K562 (cell line): ENCODE measurements around the gene VDR. TPM values are rescaled to one million over a fixed set of nuclear protein-coding genes. Genes with fewer than 3 reads are reported as not detected.

Experiments
- ATAC-seq: fragments of 200-7000 bp; cut with Tn5 transposase; 3 replicates; pipeline ENCODE4 v1.9.1; 2020; ENCODE audit warnings: moderate library complexity
- BruUV-seq: library from RNA; stranded (reverse); fragments of 400-500 nt; replicated peaks from 2 replicates; lab custom pipeline; 2021; lab: Mats Ljungman, UMichigan
- CTCF ChIA-PET: fragments of 300-600 bp; formaldehyde crosslinking; extraction: SDS; loops from one replicate; lab custom pipeline; 2021; ENCODE audit warnings: low intra/inter-chr PET ratio; lab: Yijun Ruan, JAX
- POLR2A ChIA-PET: fragments of 300-600, 350-650 bp; sonication (Branson Sonifier 250); formaldehyde crosslinking; extraction: SDS; loops from one replicate; lab custom pipeline; 2021; ENCODE audit warnings: antibody characterized with exemption, inconsistent platforms; lab: Yijun Ruan, JAX
- DNase-seq, 4 experiments: peaks; one replicate each; pipeline versions ENCODE4 v3.0.0 to v3.0.0-alpha.2; 2011 to 2018; ENCODE audit warnings: low spot score in 3 of 4, mixed read lengths in 3 of 4; ENCODE audit errors: extremely low read depth in 1 of 4
- FAIRE-seq: peaks from 2 replicates; lab custom pipeline; 2011; peaks lifted over from hg19 to GRCh38; lab: Jason Lieb, UNC
- H2AFZ ChIP-seq: 2 replicates; pipeline ENCODE4 v1.6.0; 2011; ENCODE audit warnings: low read depth, low read length, control low read depth, inconsistent platforms
- H3K27ac ChIP-seq: fragments of 200-600 bp; 3 replicates; pipeline ENCODE4 v1.8.0; 2011; ENCODE audit warnings: low read depth, mild to moderate bottlenecking, control low read depth, inconsistent platforms, low read length, moderate library complexity, mixed read lengths; ENCODE audit errors: extremely low read depth
- H3K27me3 ChIP-seq, 2 experiments: fragments of 300-600 bp in 1 of 2; 2 replicates in 1 of 2; 3 replicates in 1 of 2; pipeline versions ENCODE4 v1.6.0 to v1.8.0; 2011; ENCODE audit warnings: inconsistent platforms in 2 of 2, low read length in 2 of 2, mild to moderate bottlenecking in 1 of 2, mixed read lengths in 1 of 2, moderate library complexity in 1 of 2; ENCODE audit not compliant: control insufficient read depth in 2 of 2, insufficient read depth in 2 of 2
- H3K36me3 ChIP-seq: fragments of 300-600 bp; 3 replicates; pipeline ENCODE4 v1.8.0; 2011; ENCODE audit warnings: mild to moderate bottlenecking, low read length, inconsistent platforms; ENCODE audit not compliant: control insufficient read depth, insufficient read depth
- H3K4me1 ChIP-seq, 2 experiments: fragments of 200-600 bp in 1 of 2; replicated peaks in 1 of 2; 2 replicates in 1 of 2; 3 replicates in 1 of 2; pipeline versions ENCODE4 v1.5.1 to v1.8.0; 2011; ENCODE audit warnings: inconsistent platforms in 2 of 2, low read length in 2 of 2, mild to moderate bottlenecking in 1 of 2, mixed read lengths in 1 of 2, moderate library complexity in 1 of 2; ENCODE audit not compliant: control insufficient read depth in 2 of 2, insufficient read depth in 2 of 2
- H3K4me2 ChIP-seq: 2 replicates; pipeline ENCODE4 v1.6.1; 2011; ENCODE audit warnings: low read length, control low read depth, inconsistent platforms, mixed read lengths; ENCODE audit not compliant: insufficient read depth
- H3K4me3 ChIP-seq: fragments of 200-600 bp; sonication (generic), shearing (Covaris generic); 2 replicates; pipeline ENCODE4 v1.5.1; 2016; ENCODE audit warnings: control low read depth, inconsistent platforms
- H3K79me2 ChIP-seq: fragments of 200-600 bp; 3 replicates; pipeline ENCODE4 v1.8.0; 2011; ENCODE audit warnings: low read length, inconsistent platforms; ENCODE audit not compliant: control insufficient read depth, insufficient read depth
- H3K9ac ChIP-seq, 2 experiments: 2 replicates each; pipeline versions ENCODE4 v1.6.0 to v1.6.1; 2011; ENCODE audit warnings: low read depth in 2 of 2, low read length in 2 of 2, control low read depth in 1 of 2, inconsistent platforms in 1 of 2, mild to moderate bottlenecking in 1 of 2, mixed read lengths in 1 of 2; ENCODE audit not compliant: insufficient read depth in 1 of 2
- H3K9me1 ChIP-seq: one replicate; pipeline ENCODE4 v1.6.0; 2011; ENCODE audit warnings: inconsistent platforms, mild to moderate bottlenecking, low read length, moderate library complexity; ENCODE audit not compliant: control insufficient read depth, insufficient read depth
- H3K9me3 ChIP-seq: replicated peaks from 2 replicates; pipeline ENCODE4 v1.5.1; 2011; ENCODE audit warnings: low read depth, low read length, inconsistent platforms; ENCODE audit not compliant: control insufficient read depth, insufficient read depth
- H4K20me1 ChIP-seq: replicated peaks from 2 replicates; pipeline ENCODE4 v1.6.1; 2011; ENCODE audit warnings: low read length, inconsistent platforms, mixed read lengths; ENCODE audit not compliant: control insufficient read depth, insufficient read depth
- FOXM1 ChIP-seq, 2 experiments: fragments of 450-650 bp in 1 of 2; sonication (generic) in 1 of 2; formaldehyde crosslinking in 1 of 2; IDR thresholded peaks; 2 replicates each; pipeline versions ENCODE4 v1.6.1 to v1.9.0; 2017 to 2022; ENCODE audit warnings: low read depth in 2 of 2, mild to moderate bottlenecking in 2 of 2, missing genetic modification reagents in 1 of 2, moderate library complexity in 1 of 2
- MEF2A ChIP-seq: IDR thresholded peaks from 2 replicates; pipeline ENCODE4 v1.6.1; 2011; ENCODE audit warnings: low read depth, mild to moderate bottlenecking, low read length, moderate library complexity; ENCODE audit not compliant: control insufficient read depth
- NFE2 ChIP-seq: IDR thresholded peaks from 2 replicates; pipeline ENCODE4 v1.6.1; 2014; ENCODE audit warnings: antibody characterized with exemption, low read depth
- SUPT5H ChIP-seq: fragments of 450-650 bp; IDR thresholded peaks from 2 replicates; pipeline ENCODE4 v1.6.1; 2016
- ZNF212 ChIP-seq: fragments of 450-650 bp; formaldehyde crosslinking; IDR thresholded peaks from 2 replicates; pipeline ENCODE4 v1.4.0; 2020; ENCODE audit warnings: mild to moderate bottlenecking
- ZNF57 ChIP-seq: fragments of 450-650 bp; formaldehyde crosslinking; IDR thresholded peaks from 2 replicates; pipeline ENCODE4 v1.4.0; 2020; ENCODE audit warnings: mild to moderate bottlenecking, moderate library complexity
- WGBS: fragments of 100-300 bp; shearing (Covaris generic); methylation state at CpG from one replicate; pipeline ENCODE4 v1.1.6; 2016; ENCODE audit warnings: low coverage, mixed read lengths; ENCODE audit not compliant: insufficient coverage; ENCODE audit errors: missing lambda C conversion rate; 5-methylcytosine and 5-hydroxymethylcytosine counted together
- in situ Hi-C: fragments of 300-500 bp; cut with MboI; formaldehyde crosslinking; loops from 4 replicates; pipeline ENCODE4 v1.15.0; 2018; ENCODE audit warnings: inconsistent platforms, mixed read lengths
- intact Hi-C: fragments of 100-400 bp; cut with micrococcal nuclease; formaldehyde crosslinking; loops from 2 replicates; pipeline ENCODE4 v1.14.2; 2022
- polyA plus RNA-seq, 8 experiments: library from polyadenylated mRNA; depleted of rRNA in 4 of 8; stranded (reverse) in 5 of 8; unstranded in 3 of 8; fragments of >200 nt; fragmentation: Nextera tagmentation in 2 of 8; fragmentation: Illumina TruSeq in 1 of 8; extraction: Ambion mirVana in 2 of 8; extraction: Trizol in 1 of 8; gene quantifications; 2 replicates each; pipeline versions ENCODE4 v1.2.1 to v1.2.3, GENCODE V29; 2011 to 2014; ENCODE audit warnings: inconsistent platforms in 1 of 8, missing spikeins in 1 of 8
- total RNA-seq, 7 experiments: library from RNA; depleted of rRNA in 6 of 7; stranded (reverse); fragments of >200 nt in 6 of 7; fragmentation: Illumina TruSeq in 2 of 7; extraction: Trizol in 2 of 7; gene quantifications; 2 replicates each; pipeline versions ENCODE4 v1.2.1 to v1.2.3, GENCODE V29; 2011 to 2021; ENCODE audit warnings: low replicate concordance in 1 of 7

The VDR gene
- total and polyA plus RNA-seq, 9 of the 15 experiments (the other 6 are each of a cell fraction or from before 2014, with no cell fraction given) = 0.61 to 4.8 (median 2.0) TPM

DNA sequence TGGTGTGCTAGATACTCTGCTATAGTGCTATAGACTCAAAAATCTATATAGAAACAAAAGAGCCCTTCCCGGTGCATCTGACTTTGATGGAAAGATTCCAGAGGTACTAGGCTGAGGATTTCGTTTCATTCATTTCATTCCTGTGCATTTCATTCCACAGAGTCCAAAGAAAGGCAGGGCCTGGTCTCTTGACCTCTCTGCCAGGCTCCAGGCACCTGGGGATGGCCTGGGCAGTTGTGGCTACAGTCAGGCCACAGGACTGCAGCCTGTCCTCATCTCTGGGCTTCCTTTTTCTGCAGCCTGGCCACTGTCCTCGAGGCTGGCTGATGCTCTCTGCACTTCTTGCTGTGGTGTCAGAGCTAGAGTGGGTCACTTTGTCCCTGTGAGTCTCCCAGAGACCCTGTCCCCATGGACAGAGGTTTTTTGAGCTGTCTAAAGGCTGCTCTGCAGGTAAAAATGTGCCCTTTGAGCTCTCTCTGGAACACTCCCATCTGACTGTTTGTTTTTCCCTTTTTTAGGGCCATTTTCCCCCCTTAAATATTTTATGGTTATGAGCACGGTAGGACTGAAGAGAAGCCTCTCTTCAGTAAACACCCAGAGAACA is 3.2 kb upstream of the VDR start:
- TF ChIP-seq ZNF212 (no peak), MEF2A (no peak), ZNF57 (no peak), NFE2 (no peak), SUPT5H (no peak), FOXM1 (IDR thresholded peaks at IDR 0.05; ENCODE audit: low read depth) (no peak), FOXM1 (CRISPR knock-in tag; IDR thresholded peaks at IDR 0.05; ENCODE audit: low read depth) (no peak)
- no peak overlapping the region for H2AFZ ChIP-seq
- ChIA-PET POLR2A (no interaction called here), CTCF (no interaction called here)
- H3K9ac ChIP-seq = no peak overlapping the region
- H3K9me3 ChIP-seq = no peaks in the 10 kb centered on the region
- ATAC-seq = no peak
- H3K27me3 ChIP-seq = peaks cover 19 to 26% of the 10 kb centered on the region in 2 experiments
- intact Hi-C loops (loop anchor here (5.0 kb wide), 1 partner anchor 39 kb away; no protein-coding TSS in a partner anchor), in situ Hi-C loops (no loop called here)
- H3K36me3 ChIP-seq = no peaks in the 10 kb centered on the region
- 0% methylated on average over 4 of the region's 4 CpGs for WGBS
- no peak overlapping the region for H3K4me2 ChIP-seq
- no peak for DNase-seq
- BruUV-seq = no TSS peak
- H3K4me1 ChIP-seq = peaks cover 17 to 24% of the 10 kb centered on the region in 2 experiments
- H3K79me2 ChIP-seq = no peaks in the 10 kb centered on the region
- no peak for FAIRE-seq
- peaks cover 7% of the 10 kb centered on the region; the same call in 1 of the 2 replicates for H4K20me1 ChIP-seq
- H3K27ac ChIP-seq = no peak overlapping the region
- no peaks in the 10 kb centered on the region for H3K9me1 ChIP-seq
- H3K4me3 ChIP-seq = no peak overlapping the region
